GM12865 (cell line): ENCODE measurements around the gene JPT2.

Source experiments
- DNase-seq: peaks from one replicate; pipeline ENCODE4 v3.0.0; 2010; ENCODE audit warnings: low read depth
- H3K4me3 ChIP-seq: 2 replicates; pipeline ENCODE4 v1.5.1; 2011; ENCODE audit warnings: mild to moderate bottlenecking, low read depth, low read length, control low read depth
- CTCF ChIP-seq: IDR thresholded peaks from 2 replicates; pipeline ENCODE4 v1.5.1; 2011; ENCODE audit warnings: low read length, control low read depth, low read depth, inconsistent platforms; ENCODE audit not compliant: insufficient read depth; ENCODE audit errors: missing control alignments

The JPT2 gene

GRCh38 chr16:1641261-1641660 is 36.8 kb upstream of the JPT2 start:
- no peak overlapping the region for H3K4me3 ChIP-seq
- TF ChIP-seq CTCF, result no peak
- DNase-seq, result no peak

DNA sequence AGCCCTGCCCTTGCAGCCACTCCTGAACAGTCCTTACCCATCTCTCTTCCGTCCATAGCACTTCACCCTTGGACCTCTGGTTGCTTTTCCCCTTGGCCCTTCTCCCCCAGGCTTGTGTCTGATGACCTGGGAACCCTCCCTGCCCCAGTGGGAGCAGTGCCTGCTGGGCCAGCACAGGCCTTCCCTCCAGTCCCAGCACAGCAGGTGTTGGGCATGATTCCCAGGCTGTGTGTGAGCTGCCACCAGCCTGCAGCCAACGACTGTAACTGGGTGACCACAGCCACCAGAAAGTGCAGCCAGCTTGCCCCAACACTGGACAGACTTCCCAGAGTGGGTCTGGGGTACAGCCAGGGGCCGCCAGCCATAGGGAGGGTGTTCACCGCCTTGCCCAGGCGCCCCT is 35.9 kb upstream of the JPT2 start:
- no peak for DNase-seq
- no peak for TF ChIP-seq CTCF
- H3K4me3 ChIP-seq, result no peak overlapping the region

DNA sequence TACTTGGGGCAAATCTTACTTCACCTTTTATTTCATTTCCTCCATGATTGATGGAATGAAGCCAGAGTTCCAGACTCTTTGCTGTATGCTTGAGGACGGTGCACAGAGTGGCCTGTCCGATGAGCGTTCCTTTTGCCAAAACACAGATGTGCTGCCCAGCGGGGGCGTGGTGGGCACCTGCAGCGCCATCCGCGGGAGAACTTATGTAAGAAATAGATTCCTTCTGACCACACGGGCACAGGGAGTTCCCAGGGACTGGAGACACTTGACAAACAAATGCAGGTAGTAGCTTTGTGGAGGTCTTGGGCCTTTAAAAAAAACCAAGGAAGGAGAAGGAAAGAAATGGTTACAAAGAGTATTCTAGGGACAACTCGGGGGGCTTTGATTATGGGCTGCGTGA is 35.3 kb upstream of the JPT2 start:
- no peak overlapping the region for H3K4me3 ChIP-seq
- DNase-seq, result no peak
- TF ChIP-seq CTCF, result no peak

DNA sequence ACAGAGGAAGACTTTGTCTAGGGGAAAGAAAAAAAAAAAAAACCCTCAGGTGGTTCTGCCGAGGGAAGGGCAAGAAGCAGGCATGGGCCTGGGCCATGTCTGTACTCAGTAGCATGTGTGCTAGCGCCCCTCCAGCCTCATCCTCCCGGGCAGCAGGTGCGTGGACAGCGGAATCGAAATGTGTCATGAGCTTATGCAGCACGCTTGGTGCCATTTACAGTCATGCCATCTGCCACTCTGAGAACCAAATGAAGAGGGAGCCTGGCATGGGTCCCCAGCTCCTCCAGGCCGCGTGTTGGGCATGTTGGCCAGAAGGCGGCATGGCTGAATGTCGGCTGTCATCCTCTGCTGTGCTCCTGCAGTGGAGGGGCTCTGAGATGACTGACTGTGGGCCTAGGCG is 34.6 kb upstream of the JPT2 start:
- no peak for DNase-seq
- no peak overlapping the region for H3K4me3 ChIP-seq
- no peak for TF ChIP-seq CTCF

DNA sequence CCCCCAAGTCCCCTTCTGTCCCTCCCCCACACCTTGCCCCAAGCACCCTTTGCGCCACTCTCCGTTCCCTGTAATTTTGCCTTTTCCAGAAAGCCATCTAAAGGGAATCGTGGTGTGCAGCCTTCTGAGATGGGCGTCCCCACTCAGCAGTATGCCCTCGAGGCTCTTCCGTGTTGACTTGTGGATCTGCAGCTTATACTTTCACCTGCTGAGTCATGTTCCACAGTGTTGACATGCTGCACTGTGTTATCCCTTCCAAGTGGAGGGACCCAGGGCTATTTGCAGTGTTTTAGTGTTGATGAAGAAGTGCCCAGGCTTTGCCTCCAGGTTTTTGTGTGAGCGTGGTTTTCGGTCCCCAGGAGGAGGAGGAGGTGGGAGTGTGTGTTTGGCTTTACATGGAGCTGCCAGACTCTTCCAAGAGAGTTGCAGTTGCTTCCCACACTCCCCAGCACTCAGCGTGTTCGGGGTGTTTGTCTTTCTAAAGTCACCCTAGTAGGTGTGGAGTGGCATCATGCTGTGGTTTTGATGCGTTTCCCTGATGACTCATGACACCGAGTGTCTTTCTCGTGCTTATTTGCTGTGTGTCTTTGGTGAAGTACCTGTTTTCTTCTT is 32.1 kb upstream of the JPT2 start:
- DNase-seq, result no peak
- H3K4me3 ChIP-seq, result no peak overlapping the region
- no peak for TF ChIP-seq CTCF

DNA sequence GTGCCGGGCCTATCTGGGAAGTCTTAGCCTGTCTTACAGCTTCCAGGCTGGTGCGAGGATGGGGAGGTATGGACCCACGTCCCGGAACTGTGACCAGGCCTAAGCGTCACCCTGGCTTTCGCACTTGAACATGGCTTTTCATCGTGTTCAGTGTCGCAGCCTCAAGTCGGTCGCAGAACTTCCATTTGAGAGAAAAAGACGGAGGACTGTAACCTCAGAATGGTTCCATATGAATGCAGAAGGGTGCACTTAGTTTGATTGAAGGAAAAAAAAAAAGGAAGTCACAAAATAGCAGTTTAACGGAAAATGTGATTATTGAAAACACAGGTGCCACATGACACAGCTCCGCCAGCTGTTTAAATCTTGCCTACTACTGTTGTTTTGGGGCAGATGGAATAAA is 30.2 kb upstream of the JPT2 start:
- DNase-seq, result no peak
- no peak for TF ChIP-seq CTCF
- no peak overlapping the region for H3K4me3 ChIP-seq

DNA sequence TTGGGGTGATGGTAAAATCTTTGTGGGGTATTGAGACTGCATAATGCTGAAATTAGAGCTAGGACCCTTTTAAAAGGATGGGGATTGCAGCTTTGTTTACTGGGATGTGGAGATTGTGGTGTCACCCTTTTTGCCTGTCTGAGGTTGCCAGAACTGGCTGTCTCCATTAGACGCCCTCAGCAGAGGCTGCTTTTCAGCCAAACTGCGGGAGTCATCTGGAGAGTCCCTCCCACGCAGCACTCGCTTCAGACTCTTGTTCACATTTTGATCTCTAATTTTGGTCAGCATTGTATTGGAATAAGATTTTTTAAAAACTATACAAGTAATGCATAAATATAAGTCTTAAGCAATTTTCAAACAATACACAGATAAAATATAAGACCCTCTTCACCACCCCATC is 27.9 kb upstream of the JPT2 start:
- no peak for DNase-seq
- no peak for TF ChIP-seq CTCF
- H3K4me3 ChIP-seq, result no peak overlapping the region
